HEK293 (cell line): ENCODE measurements around the gene CRY1.

Experiments used
- CTCF ChIA-PET: fragments of 350-600 bp; formaldehyde crosslinking; extraction: SDS; loops from one replicate; lab custom pipeline; 2021; ENCODE audit warnings: antibody characterized with exemption; lab: Yijun Ruan, JAX
- POLR2A ChIA-PET: fragments of 300-600 bp; formaldehyde crosslinking; extraction: SDS; loops from one replicate; lab custom pipeline; 2020; ENCODE audit warnings: antibody characterized with exemption, inconsistent platforms; lab: Yijun Ruan, JAX
- H3K27ac ChIP-seq: fragments of 200-500 bp; sonication (Bioruptor generic); 2 replicates; pipeline ENCODE4 v1.5.1; 2014; ENCODE audit warnings: low read depth, low read length, control low read depth, inconsistent platforms; ENCODE audit errors: extremely low read depth
- H3K36me3 ChIP-seq, 2 experiments: fragments of 200-500 bp in 1 of 2; sonication (Bioruptor generic) in 1 of 2; 1 replicate in 1 of 2; 2 replicates in 1 of 2; pipeline ENCODE4 v1.5.1; 2014 to 2017; ENCODE audit warnings: inconsistent platforms in 2 of 2, low read length in 2 of 2; ENCODE audit not compliant: control insufficient read depth in 2 of 2, insufficient read depth in 1 of 2
- H3K4me1 ChIP-seq: fragments of 200-500 bp; sonication (Bioruptor generic); 2 replicates; pipeline ENCODE4 v1.5.1; 2014; ENCODE audit warnings: mild to moderate bottlenecking, low read length, inconsistent platforms; ENCODE audit not compliant: control insufficient read depth, insufficient read depth
- H3K4me3 ChIP-seq: 2 replicates; pipeline ENCODE4 v1.5.1; 2011; ENCODE audit warnings: low read depth, mild to moderate bottlenecking, control low read depth, low read length, moderate library complexity
- H3K9me3 ChIP-seq: fragments of 200-500 bp; sonication (Bioruptor generic); 2 replicates; pipeline ENCODE4 v1.5.1; 2014; ENCODE audit warnings: low read depth, low read length, inconsistent platforms; ENCODE audit not compliant: control insufficient read depth, insufficient read depth
- KLF8 ChIP-seq: fragments of 450-650 bp; formaldehyde crosslinking; IDR thresholded peaks from 2 replicates; pipeline ENCODE4 v1.5.1; 2016; ENCODE audit warnings: missing biosample characterization, missing genetic modification characterization
- SP3 ChIP-seq: fragments of 450-650 bp; formaldehyde crosslinking; IDR thresholded peaks from 2 replicates; pipeline ENCODE4 v1.5.1; 2016; ENCODE audit warnings: missing biosample characterization, missing genetic modification characterization
- ZBTB48 ChIP-seq: fragments of 450-650 bp; formaldehyde crosslinking; IDR thresholded peaks from 2 replicates; pipeline ENCODE4 v1.5.1; 2016; ENCODE audit warnings: missing biosample characterization, missing genetic modification characterization
- ZBTB8A ChIP-seq: fragments of 450-650 bp; formaldehyde crosslinking; IDR thresholded peaks from 2 replicates; pipeline ENCODE4 v1.5.1; 2016; ENCODE audit warnings: missing biosample characterization, missing genetic modification characterization
- ZEB2 ChIP-seq: fragments of 450-650 bp; formaldehyde crosslinking; IDR thresholded peaks from 2 replicates; pipeline ENCODE4 v1.5.1; 2016; ENCODE audit warnings: missing biosample characterization, missing genetic modification characterization
- ZNF138 ChIP-seq: fragments of 450-650 bp; formaldehyde crosslinking; IDR thresholded peaks from 2 replicates; pipeline ENCODE4 v1.5.1; 2016; ENCODE audit warnings: missing biosample characterization, missing genetic modification characterization, borderline replicate concordance
- ZNF140 ChIP-seq: fragments of 450-650 bp; formaldehyde crosslinking; IDR thresholded peaks from 2 replicates; pipeline ENCODE4 v1.5.1; 2016; ENCODE audit warnings: missing biosample characterization, missing genetic modification characterization
- ZNF146 ChIP-seq: fragments of 450-650 bp; formaldehyde crosslinking; IDR thresholded peaks from 2 replicates; pipeline ENCODE4 v1.5.1; 2016; ENCODE audit warnings: missing biosample characterization, missing genetic modification characterization
- ZNF155 ChIP-seq: fragments of 450-650 bp; formaldehyde crosslinking; IDR thresholded peaks from 2 replicates; pipeline ENCODE4 v1.5.1; 2016; ENCODE audit warnings: missing biosample characterization, missing genetic modification characterization
- ZNF223 ChIP-seq: fragments of 450-650 bp; formaldehyde crosslinking; IDR thresholded peaks from 2 replicates; pipeline ENCODE4 v1.5.1; 2016; ENCODE audit warnings: missing biosample characterization, missing genetic modification characterization
- ZNF274 ChIP-seq, 2 experiments: fragments of 200-500 bp in 1 of 2; fragments of 450-650 bp in 1 of 2; sonication (Bioruptor generic) in 1 of 2; formaldehyde crosslinking in 1 of 2; IDR thresholded peaks; 2 replicates each; pipeline versions ENCODE4 v1.5.1 to v1.6.1; 2014 to 2016; ENCODE audit warnings: borderline replicate concordance in 1 of 2, inconsistent platforms in 1 of 2, low read length in 1 of 2, missing biosample characterization in 1 of 2, missing genetic modification characterization in 1 of 2
- ZNF292 ChIP-seq: fragments of 450-650 bp; formaldehyde crosslinking; IDR thresholded peaks from 2 replicates; pipeline ENCODE4 v1.5.1; 2016; ENCODE audit warnings: low read depth, missing biosample characterization, missing genetic modification characterization, borderline replicate concordance
- ZNF423 ChIP-seq: fragments of 450-650 bp; formaldehyde crosslinking; IDR thresholded peaks from 2 replicates; pipeline ENCODE4 v1.5.1; 2016; ENCODE audit warnings: missing biosample characterization, missing genetic modification characterization
- ZNF585B ChIP-seq: fragments of 450-650 bp; formaldehyde crosslinking; IDR thresholded peaks from 2 replicates; pipeline ENCODE4 v1.5.1; 2016; ENCODE audit warnings: missing biosample characterization, missing genetic modification characterization
- ZNF610 ChIP-seq: fragments of 450-650 bp; formaldehyde crosslinking; IDR thresholded peaks from 2 replicates; pipeline ENCODE4 v1.5.1; 2016; ENCODE audit warnings: missing biosample characterization, missing genetic modification characterization, borderline replicate concordance
- ZNF629 ChIP-seq: fragments of 450-650 bp; formaldehyde crosslinking; IDR thresholded peaks from 2 replicates; pipeline ENCODE4 v1.5.1; 2017; ENCODE audit warnings: missing biosample characterization, missing genetic modification characterization
- TF ChIP-seq, protein P1 (sequence below): fragments of 450-650 bp; formaldehyde crosslinking; IDR thresholded peaks from 2 replicates; pipeline ENCODE4 v1.5.1; 2016; ENCODE audit warnings: missing biosample characterization, missing genetic modification characterization
- TF ChIP-seq, protein P2 (sequence below): fragments of 450-650 bp; formaldehyde crosslinking; IDR thresholded peaks from 2 replicates; pipeline ENCODE4 v1.5.1; 2016; ENCODE audit warnings: missing biosample characterization, missing genetic modification characterization
- TF ChIP-seq, protein P3 (sequence below): fragments of 450-650 bp; formaldehyde crosslinking; IDR thresholded peaks from 2 replicates; pipeline ENCODE4 v1.5.1; 2016; ENCODE audit warnings: missing biosample characterization, missing genetic modification characterization
- TF ChIP-seq, protein P4 (sequence below): fragments of 450-650 bp; formaldehyde crosslinking; conservative IDR thresholded peaks from 2 replicates; pipeline ENCODE4 v1.5.1; 2016; ENCODE audit warnings: low read depth, missing biosample characterization, missing genetic modification characterization
- TF ChIP-seq, protein P5 (sequence below): fragments of 450-650 bp; IDR thresholded peaks from 2 replicates; pipeline ENCODE4 v1.5.1; 2018; ENCODE audit warnings: missing biosample characterization, missing genetic modification characterization
- TF ChIP-seq, protein P6 (sequence below): fragments of 450-650 bp; formaldehyde crosslinking; IDR thresholded peaks from 2 replicates; pipeline ENCODE4 v1.5.1; 2016; ENCODE audit warnings: missing biosample characterization, missing genetic modification characterization

The CRY1 gene

DNA sequence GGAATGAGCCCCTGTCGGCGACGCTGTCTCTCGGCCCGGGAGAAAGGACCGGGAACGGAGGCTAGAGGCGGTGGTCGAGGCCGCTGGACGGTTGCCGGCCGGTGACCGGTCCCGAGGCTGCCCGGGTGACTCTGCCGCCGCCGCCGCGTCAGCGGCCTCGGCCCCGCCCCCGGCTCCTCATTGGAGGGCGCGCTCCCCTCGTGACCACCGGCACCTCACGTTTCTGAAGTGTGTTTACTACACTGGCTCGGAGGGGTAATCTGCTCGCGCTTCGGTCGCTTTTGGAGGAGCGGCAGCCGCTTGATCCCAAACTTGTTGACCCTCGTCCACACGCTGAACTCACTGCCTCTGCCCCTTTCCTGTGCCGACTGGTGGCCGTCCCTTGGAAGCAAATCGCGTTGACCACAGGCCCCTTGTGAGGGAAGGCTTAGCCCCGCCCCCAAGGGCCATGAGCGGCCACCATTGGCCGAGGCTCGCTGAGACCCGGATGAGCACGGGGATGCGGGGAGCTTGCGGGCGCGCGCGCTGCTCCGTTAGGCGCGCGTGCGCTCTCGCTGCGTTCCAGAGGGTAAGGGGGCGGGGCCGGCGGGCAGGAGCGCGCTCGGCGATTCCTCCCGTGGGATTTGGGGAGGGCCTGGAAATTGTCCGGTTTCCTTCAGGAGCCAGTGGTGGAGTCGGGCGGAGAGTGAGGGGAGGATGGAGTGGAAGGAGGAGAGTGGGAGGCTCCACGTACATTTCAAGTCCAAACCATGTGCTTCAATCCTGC is at the start of gene CRY1:
TSS of gene CRY1 (minus strand) at position 133 of the 766 bp plus-strand sequence. CDS start 588 bp downstream, outside the sequence.
- POLR2A ChIA-PET = interaction anchor here (0.5 to 3.1 kb wide), 4 partner anchors 50 to 340 kb away, joined by 3 to 22 read pairs (median 4); partner anchors contain the start of gene TMEM263
- peak within 1 kb of the TSS; percentile 89 for H3K4me3 ChIP-seq
- 0 out of 2 replicates have a peak, but pooled peaks have one; percentile 28 for TF ChIP-seq ZNF610 (tag by site-specific recombination)
- TF ChIP-seq ZEB2 (tag by site-specific recombination) = peak; percentile 38; the same call in 1 of the 2 replicates
- TF ChIP-seq, protein P1, sequence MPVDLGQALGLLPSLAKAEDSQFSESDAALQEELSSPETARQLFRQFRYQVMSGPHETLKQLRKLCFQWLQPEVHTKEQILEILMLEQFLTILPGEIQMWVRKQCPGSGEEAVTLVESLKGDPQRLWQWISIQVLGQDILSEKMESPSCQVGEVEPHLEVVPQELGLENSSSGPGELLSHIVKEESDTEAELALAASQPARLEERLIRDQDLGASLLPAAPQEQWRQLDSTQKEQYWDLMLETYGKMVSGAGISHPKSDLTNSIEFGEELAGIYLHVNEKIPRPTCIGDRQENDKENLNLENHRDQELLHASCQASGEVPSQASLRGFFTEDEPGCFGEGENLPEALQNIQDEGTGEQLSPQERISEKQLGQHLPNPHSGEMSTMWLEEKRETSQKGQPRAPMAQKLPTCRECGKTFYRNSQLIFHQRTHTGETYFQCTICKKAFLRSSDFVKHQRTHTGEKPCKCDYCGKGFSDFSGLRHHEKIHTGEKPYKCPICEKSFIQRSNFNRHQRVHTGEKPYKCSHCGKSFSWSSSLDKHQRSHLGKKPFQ (tag by site-specific recombination) = no peak
- TF ChIP-seq ZNF274 (IDR thresholded peaks at IDR 0.05; ENCODE audit: low read length) = no peak
- TF ChIP-seq ZNF274 (tag by site-specific recombination; IDR thresholded peaks at IDR 0.05; ENCODE audit: borderline replicate concordance) = no peak
- TF ChIP-seq ZBTB8A (tag by site-specific recombination) = no peak
- peak; percentile 73 for TF ChIP-seq SP3
- no peak for TF ChIP-seq ZNF585B (tag by site-specific recombination)
- no peak for TF ChIP-seq ZNF140
- no peak for TF ChIP-seq ZNF292 (tag by site-specific recombination)
- TF ChIP-seq ZNF223 = no peak
- TF ChIP-seq, protein P2, sequence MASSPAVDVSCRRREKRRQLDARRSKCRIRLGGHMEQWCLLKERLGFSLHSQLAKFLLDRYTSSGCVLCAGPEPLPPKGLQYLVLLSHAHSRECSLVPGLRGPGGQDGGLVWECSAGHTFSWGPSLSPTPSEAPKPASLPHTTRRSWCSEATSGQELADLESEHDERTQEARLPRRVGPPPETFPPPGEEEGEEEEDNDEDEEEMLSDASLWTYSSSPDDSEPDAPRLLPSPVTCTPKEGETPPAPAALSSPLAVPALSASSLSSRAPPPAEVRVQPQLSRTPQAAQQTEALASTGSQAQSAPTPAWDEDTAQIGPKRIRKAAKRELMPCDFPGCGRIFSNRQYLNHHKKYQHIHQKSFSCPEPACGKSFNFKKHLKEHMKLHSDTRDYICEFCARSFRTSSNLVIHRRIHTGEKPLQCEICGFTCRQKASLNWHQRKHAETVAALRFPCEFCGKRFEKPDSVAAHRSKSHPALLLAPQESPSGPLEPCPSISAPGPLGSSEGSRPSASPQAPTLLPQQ = 0 out of 2 replicates have a peak, but pooled peaks have one; percentile 66
- 0 out of 2 replicates have a peak, but pooled peaks have one; percentile 47 for TF ChIP-seq ZBTB48 (tag by site-specific recombination)
- TF ChIP-seq ZNF138 = no peak
- TF ChIP-seq, protein P3, sequence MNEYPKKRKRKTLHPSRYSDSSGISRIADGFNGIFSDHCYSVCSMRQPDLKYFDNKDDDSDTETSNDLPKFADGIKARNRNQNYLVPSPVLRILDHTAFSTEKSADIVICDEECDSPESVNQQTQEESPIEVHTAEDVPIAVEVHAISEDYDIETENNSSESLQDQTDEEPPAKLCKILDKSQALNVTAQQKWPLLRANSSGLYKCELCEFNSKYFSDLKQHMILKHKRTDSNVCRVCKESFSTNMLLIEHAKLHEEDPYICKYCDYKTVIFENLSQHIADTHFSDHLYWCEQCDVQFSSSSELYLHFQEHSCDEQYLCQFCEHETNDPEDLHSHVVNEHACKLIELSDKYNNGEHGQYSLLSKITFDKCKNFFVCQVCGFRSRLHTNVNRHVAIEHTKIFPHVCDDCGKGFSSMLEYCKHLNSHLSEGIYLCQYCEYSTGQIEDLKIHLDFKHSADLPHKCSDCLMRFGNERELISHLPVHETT = no peak
- TF ChIP-seq, protein P4, sequence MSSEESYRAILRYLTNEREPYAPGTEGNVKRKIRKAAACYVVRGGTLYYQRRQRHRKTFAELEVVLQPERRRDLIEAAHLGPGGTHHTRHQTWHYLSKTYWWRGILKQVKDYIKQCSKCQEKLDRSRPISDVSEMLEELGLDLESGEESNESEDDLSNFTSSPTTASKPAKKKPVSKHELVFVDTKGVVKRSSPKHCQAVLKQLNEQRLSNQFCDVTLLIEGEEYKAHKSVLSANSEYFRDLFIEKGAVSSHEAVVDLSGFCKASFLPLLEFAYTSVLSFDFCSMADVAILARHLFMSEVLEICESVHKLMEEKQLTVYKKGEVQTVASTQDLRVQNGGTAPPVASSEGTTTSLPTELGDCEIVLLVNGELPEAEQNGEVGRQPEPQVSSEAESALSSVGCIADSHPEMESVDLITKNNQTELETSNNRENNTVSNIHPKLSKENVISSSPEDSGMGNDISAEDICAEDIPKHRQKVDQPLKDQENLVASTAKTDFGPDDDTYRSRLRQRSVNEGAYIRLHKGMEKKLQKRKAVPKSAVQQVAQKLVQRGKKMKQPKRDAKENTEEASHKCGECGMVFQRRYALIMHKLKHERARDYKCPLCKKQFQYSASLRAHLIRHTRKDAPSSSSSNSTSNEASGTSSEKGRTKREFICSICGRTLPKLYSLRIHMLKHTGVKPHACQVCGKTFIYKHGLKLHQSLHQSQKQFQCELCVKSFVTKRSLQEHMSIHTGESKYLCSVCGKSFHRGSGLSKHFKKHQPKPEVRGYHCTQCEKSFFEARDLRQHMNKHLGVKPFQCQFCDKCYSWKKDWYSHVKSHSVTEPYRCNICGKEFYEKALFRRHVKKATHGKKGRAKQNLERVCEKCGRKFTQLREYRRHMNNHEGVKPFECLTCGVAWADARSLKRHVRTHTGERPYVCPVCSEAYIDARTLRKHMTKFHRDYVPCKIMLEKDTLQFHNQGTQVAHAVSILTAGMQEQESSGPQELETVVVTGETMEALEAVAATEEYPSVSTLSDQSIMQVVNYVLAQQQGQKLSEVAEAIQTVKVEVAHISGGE = no peak
- TF ChIP-seq, protein P5, sequence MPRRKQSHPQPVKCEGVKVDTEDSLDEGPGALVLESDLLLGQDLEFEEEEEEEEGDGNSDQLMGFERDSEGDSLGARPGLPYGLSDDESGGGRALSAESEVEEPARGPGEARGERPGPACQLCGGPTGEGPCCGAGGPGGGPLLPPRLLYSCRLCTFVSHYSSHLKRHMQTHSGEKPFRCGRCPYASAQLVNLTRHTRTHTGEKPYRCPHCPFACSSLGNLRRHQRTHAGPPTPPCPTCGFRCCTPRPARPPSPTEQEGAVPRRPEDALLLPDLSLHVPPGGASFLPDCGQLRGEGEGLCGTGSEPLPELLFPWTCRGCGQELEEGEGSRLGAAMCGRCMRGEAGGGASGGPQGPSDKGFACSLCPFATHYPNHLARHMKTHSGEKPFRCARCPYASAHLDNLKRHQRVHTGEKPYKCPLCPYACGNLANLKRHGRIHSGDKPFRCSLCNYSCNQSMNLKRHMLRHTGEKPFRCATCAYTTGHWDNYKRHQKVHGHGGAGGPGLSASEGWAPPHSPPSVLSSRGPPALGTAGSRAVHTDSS (tag by site-specific recombination) = no peak
- no peak for TF ChIP-seq KLF8
- 0 out of 2 replicates have a peak, but pooled peaks have one; percentile 34 for TF ChIP-seq ZNF629 (tag by site-specific recombination)
- TF ChIP-seq, protein P6, sequence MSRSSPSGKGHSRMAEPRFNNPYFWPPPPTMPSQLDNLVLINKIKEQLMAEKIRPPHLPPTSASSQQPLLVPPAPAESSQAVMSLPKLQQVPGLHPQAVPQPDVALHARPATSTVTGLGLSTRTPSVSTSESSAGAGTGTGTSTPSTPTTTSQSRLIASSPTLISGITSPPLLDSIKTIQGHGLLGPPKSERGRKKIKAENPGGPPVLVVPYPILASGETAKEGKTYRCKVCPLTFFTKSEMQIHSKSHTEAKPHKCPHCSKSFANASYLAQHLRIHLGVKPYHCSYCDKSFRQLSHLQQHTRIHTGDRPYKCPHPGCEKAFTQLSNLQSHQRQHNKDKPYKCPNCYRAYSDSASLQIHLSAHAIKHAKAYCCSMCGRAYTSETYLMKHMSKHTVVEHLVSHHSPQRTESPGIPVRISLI (tag by site-specific recombination) = no peak
- peak; percentile 93; the same call in 1 of the 2 replicates for TF ChIP-seq ZNF423 (tag by site-specific recombination)
- no peak for TF ChIP-seq ZNF146 (tag by site-specific recombination)
- TF ChIP-seq ZNF155 = no peak

More for the DNA sequence above, at the start of gene CRY1:
- peak within 1 kb of the TSS; percentile 44; the same call in 1 of the 2 replicates for H3K27ac ChIP-seq
- peaks cover 6% of the 10 kb centered on the region; the same call in 1 of the 2 replicates for H3K4me1 ChIP-seq
- no peaks in the 10 kb centered on the region for H3K9me3 ChIP-seq
- H3K36me3 ChIP-seq = no peaks in the 10 kb centered on the region
- CTCF ChIA-PET = interaction anchor here (0.5 to 6.1 kb wide), 5 partner anchors 12 to 666 kb away, joined by 3 to 42 read pairs (median 3); no protein-coding TSS in a partner anchor
